Ovary (tissue), 9 donors: ENCODE measurements around the gene RELL1. TPM values are rescaled to one million over a fixed set of nuclear protein-coding genes. Genes with fewer than 3 reads are reported as not detected.

ENCODE experiments used
- DNase-seq, 5 donors: peaks; one replicate each; pipeline ENCODE4 v3.0.0-alpha.2; 2019 to 2020
- H3K27ac ChIP-seq, 2 donors: fragments of 200-600 bp; one replicate each; pipeline versions ENCODE4 v1.5.1 to v1.8.0; 2019 to 2022
- H3K27me3 ChIP-seq: fragments of 200-600 bp; one replicate; pipeline ENCODE4 v1.8.0; 2022
- H3K36me3 ChIP-seq: fragments of 200-600 bp; sonication (generic); one replicate; pipeline ENCODE4 v1.5.1; 2019
- H3K4me1 ChIP-seq: one replicate; pipeline ENCODE4 v1.8.1; 2013; ENCODE audit warnings: mild to moderate bottlenecking, moderate library complexity; ENCODE audit not compliant: insufficient read depth
- H3K4me3 ChIP-seq: fragments of 200-600 bp; sonication (generic); one replicate; pipeline ENCODE4 v1.5.1; 2017
- H3K9me3 ChIP-seq, 2 donors: fragments of 200-600 bp in 1 of 2; sonication (generic) in 1 of 2; one replicate each; pipeline versions ENCODE4 v1.5.1 to v1.8.1; 2013 to 2019; ENCODE audit warnings: mild to moderate bottlenecking in 1 of 2, moderate library complexity in 1 of 2
- CTCF ChIP-seq, 3 donors: fragments of 450-650 bp in 2 of 3; fragments of 200-600 bp in 1 of 3; IDR thresholded peaks; one replicate each; pipeline versions ENCODE4 v1.5.1 to v1.8.0; 2016 to 2022; ENCODE audit warnings: antibody characterized with exemption in 3 of 3, mild to moderate bottlenecking in 1 of 3
- EP300 ChIP-seq: sonication (generic); formaldehyde crosslinking; IDR thresholded peaks from one replicate; pipeline ENCODE4 v1.6.1; 2017; ENCODE audit warnings: antibody characterized with exemption
- POLR2A ChIP-seq: fragments of 450-650 bp; IDR thresholded peaks from one replicate; pipeline ENCODE4 v1.6.1; 2017; ENCODE audit warnings: antibody characterized with exemption, mild to moderate bottlenecking, moderate library complexity
- WGBS, 3 donors: extraction: QIAGEN DNeasy Blood & Tissue Kit in 1 of 3; methylation state at CpG; one replicate each; pipeline versions ENCODE4 v1.1.5 to v1.1.7; 2013 to 2017; 5-methylcytosine and 5-hydroxymethylcytosine counted together
- intact Hi-C, 4 donors: fragments of 100-400 bp; cut with DNase I; formaldehyde crosslinking; loops; one replicate each; pipeline versions ENCODE4 v1.11.0 to v1.15.1; 2022 to 2023
- polyA plus RNA-seq, 2 donors: library from polyadenylated mRNA; stranded (reverse); fragments of 200-250 nt in 1 of 2; fragments of 350-450 nt in 1 of 2; fragmentation: Illumina TruSeq in 1 of 2; extraction: RNeasy Lipid Tissue Mini Kit (QIAGEN cat#74804) in 1 of 2; gene quantifications; one replicate each; pipeline ENCODE4 v1.2.3, GENCODE V29; 2013 to 2014
- total RNA-seq, 7 donors: library from RNA; depleted of rRNA in 2 of 7; stranded (reverse); fragments of >200 nt in 2 of 7; fragmentation: NEBNext Ultra II Directional in 3 of 7; extraction: Animal tissue kit (Norgen Biotek cat#: 25700) in 3 of 7; gene quantifications; one replicate each; pipeline versions ENCODE4 v1.1.0 to v1.2.4, GENCODE V29; 2016 to 2023
- donor health status: DM: no; HTN: no; CAD: no; lungs with moderate emphysema.
- donor health status: DM: no; HTN: no; CAD: no.
- donor health status: Bipolar disorder and iron deficiency.
- donor health status: DM: yes; HTN: yes; CAD: no.
- donor health status: DM: no; HTN: no; CAD: no.
- donor health status: DM: yes; HTN: yes; CAD: no.

Gene RELL1
- total and polyA plus RNA-seq, 9 donors: 4.1 to 31.4 (median 24.0) TPM

GRCh38 chr4:37602454-37603069, 83.6 kb downstream of the RELL1 start:
- Histone ChIP-seq H3K27ac (no peak overlapping the region), H3K4me3 (no peak overlapping the region), H3K36me3 (no peaks in the 10 kb centered on the region), H3K27me3 (no peaks in the 10 kb centered on the region), H3K4me1 (peaks cover 2% of the 10 kb centered on the region), H3K9me3 (no peaks in the 10 kb centered on the region)
- WGBS, 3 donors: 64 to 71% (median 68%) methylated on average over 18 of the region's 18 CpGs
- DNase-seq: no peak
- TF ChIP-seq POLR2A (no peak), CTCF (IDR thresholded peaks at IDR 0.05) (no peak), EP300 (no peak)
- intact Hi-C loops: loop anchor here (5.0 to 10.0 kb wide), 5 partner anchors 192 to 1515 kb away; no protein-coding TSS in a partner anchor

GRCh38 chr4:37601531-37601930, 84.6 kb downstream of the RELL1 start:
- TF ChIP-seq POLR2A (no peak), CTCF (IDR thresholded peaks at IDR 0.05) (no peak), EP300 (no peak)
- DNase-seq: no peak
- intact Hi-C loops: loop anchor here (5.0 to 10.0 kb wide), 5 partner anchors 193 to 1516 kb away; no protein-coding TSS in a partner anchor
- Histone ChIP-seq H3K36me3 (no peaks in the 10 kb centered on the region), H3K9me3 (no peaks in the 10 kb centered on the region), H3K4me3 (no peak overlapping the region), H3K27me3 (no peaks in the 10 kb centered on the region), H3K4me1 (peaks cover 2% of the 10 kb centered on the region), H3K27ac (no peak overlapping the region)
- WGBS, 3 donors: 61 to 65% (median 64%) methylated on average over 5 of the region's 5 CpGs

GRCh38 chr4:37599092-37599790, 86.9 kb downstream of the RELL1 start:
- peaks cover 2% of the 10 kb centered on the region for H3K4me1 ChIP-seq
- 83 to 98% (median 92%) methylated on average over 8 to 9 of the region's 9 CpGs for WGBS, 3 donors
- no peak for DNase-seq
- H3K9me3 ChIP-seq: no peaks in the 10 kb centered on the region
- no peaks in the 10 kb centered on the region for H3K36me3 ChIP-seq
- H3K27ac ChIP-seq: no peak overlapping the region
- intact Hi-C loops: no loop called here
- H3K4me3 ChIP-seq: no peak overlapping the region
- H3K27me3 ChIP-seq: no peaks in the 10 kb centered on the region
- TF ChIP-seq POLR2A (no peak), CTCF (IDR thresholded peaks at IDR 0.05) (no peak), EP300 (no peak)

- no peak for TF ChIP-seq EP300
- no peak for TF ChIP-seq POLR2A
- no peak for TF ChIP-seq CTCF (IDR thresholded peaks at IDR 0.05)
- 92 to 96% (median 92%) methylated on average over 4 of the region's 4 CpGs for WGBS, 3 donors
- no peak for DNase-seq
- Histone ChIP-seq H3K4me3 (no peak overlapping the region), H3K27ac (no peak overlapping the region), H3K9me3 (no peaks in the 10 kb centered on the region), H3K27me3 (no peaks in the 10 kb centered on the region), H3K4me1 (no peaks in the 10 kb centered on the region), H3K36me3 (no peaks in the 10 kb centered on the region)
- intact Hi-C loops: no loop called here
These were observed 89.1 kb downstream of the RELL1 start for GRCh38 chr4:37597034-37597433.
